ENCODE data around the gene SPIN4.

The SPIN4 gene

DNA sequence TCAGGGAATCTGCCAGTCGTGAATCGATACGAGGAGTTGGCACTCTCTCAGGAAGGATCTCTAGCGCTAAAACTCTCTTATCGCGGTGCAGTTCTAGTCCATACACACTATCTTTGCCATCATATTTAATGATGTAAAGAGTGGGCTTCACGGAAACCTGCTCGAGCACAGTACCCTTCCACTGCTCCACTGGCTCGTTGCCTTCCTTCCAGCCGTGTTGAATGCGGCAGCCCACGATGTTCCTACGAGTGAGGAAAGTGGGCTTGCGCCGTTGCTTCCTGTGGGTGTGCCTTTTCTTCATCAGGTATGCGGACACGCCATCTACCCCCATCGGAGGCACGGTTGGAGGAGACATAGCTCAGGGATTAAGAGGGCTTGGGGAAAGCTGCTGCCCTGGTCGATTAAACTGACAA lies 661 bp downstream of the SPIN4 start:
- Histone ChIP-seq H3K27ac (ENCODE audit: low read length) (no peak overlapping the region), H3K36me3 (ENCODE audit: control insufficient read depth, insufficient read depth, low read length) (no peaks in the 10 kb centered on the region), H3K27me3 (ENCODE audit: control insufficient read depth, insufficient read depth, low read length) (no peaks in the 10 kb centered on the region), H3K4me3 (ENCODE audit: low read length) (peak overlapping the region; percentile 67; the same call in 1 of the 2 replicates), H3K9me3 (ENCODE audit: control insufficient read depth, insufficient read depth, low read length) (no peaks in the 10 kb centered on the region), H3K4me1 (ENCODE audit: control insufficient read depth, insufficient read depth, low read length) (no peaks in the 10 kb centered on the region)
- no CpG with 5 or more reads among the region's 20 CpGs for WGBS (ENCODE audit: insufficient coverage, insufficient read length)
- no peak for DNase-seq (ENCODE audit: low read depth, low spot score)

DNA sequence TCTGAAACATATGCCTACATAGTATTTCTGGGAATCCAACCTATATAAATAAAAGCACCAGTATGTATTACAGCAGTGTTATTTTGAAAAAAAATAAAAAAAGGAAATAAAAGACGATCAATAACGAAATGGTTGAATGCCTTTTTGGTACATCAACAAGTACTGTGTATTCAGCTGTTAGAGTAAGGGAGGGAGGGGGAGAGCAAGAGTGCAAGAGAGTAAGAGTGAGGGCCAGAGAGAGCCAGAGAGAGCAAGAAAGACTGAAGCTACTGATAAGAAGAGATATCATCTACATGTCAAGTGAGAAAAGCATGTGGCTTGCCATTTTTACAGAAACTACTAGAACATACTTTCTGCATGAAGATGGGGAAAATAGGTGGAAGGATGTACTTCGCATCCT lies 1.8 kb downstream of the SPIN4 start:
- no peaks in the 10 kb centered on the region for H3K9me3 ChIP-seq (ENCODE audit: control insufficient read depth, insufficient read depth, low read length)
- no peak for DNase-seq (ENCODE audit: low read depth, low spot score)
- H3K4me1 ChIP-seq (ENCODE audit: control insufficient read depth, insufficient read depth, low read length) = no peaks in the 10 kb centered on the region
- no CpG with 5 or more reads among the region's 3 CpGs for WGBS (ENCODE audit: insufficient coverage, insufficient read length)
- H3K27ac ChIP-seq (ENCODE audit: low read length) = no peak overlapping the region
- no peak overlapping the region for H3K4me3 ChIP-seq (ENCODE audit: low read length)
- no peaks in the 10 kb centered on the region for H3K36me3 ChIP-seq (ENCODE audit: control insufficient read depth, insufficient read depth, low read length)
- H3K27me3 ChIP-seq (ENCODE audit: control insufficient read depth, insufficient read depth, low read length) = no peaks in the 10 kb centered on the region

GRCh38 chrX:63330681-63331080 lies 20.5 kb downstream of the SPIN4 start:
- no CpG with 5 or more reads among the region's 8 CpGs for WGBS (ENCODE audit: insufficient coverage, insufficient read length)
- H3K27ac ChIP-seq (ENCODE audit: low read length) = no peak overlapping the region
- H3K4me1 ChIP-seq (ENCODE audit: control insufficient read depth, insufficient read depth, low read length) = no peaks in the 10 kb centered on the region
- H3K36me3 ChIP-seq (ENCODE audit: control insufficient read depth, insufficient read depth, low read length) = no peaks in the 10 kb centered on the region
- no peak for DNase-seq (ENCODE audit: low read depth, low spot score)
- no peak overlapping the region for H3K4me3 ChIP-seq (ENCODE audit: low read length)
- no peaks in the 10 kb centered on the region for H3K9me3 ChIP-seq (ENCODE audit: control insufficient read depth, insufficient read depth, low read length)
- H3K27me3 ChIP-seq (ENCODE audit: control insufficient read depth, insufficient read depth, low read length) = no peaks in the 10 kb centered on the region

GRCh38 chrX:63327788-63328187 lies 23.3 kb downstream of the SPIN4 start:
- no peak overlapping the region for H3K27ac ChIP-seq (ENCODE audit: low read length)
- no peaks in the 10 kb centered on the region for H3K9me3 ChIP-seq (ENCODE audit: control insufficient read depth, insufficient read depth, low read length)
- H3K4me1 ChIP-seq (ENCODE audit: control insufficient read depth, insufficient read depth, low read length) = no peaks in the 10 kb centered on the region
- no peak overlapping the region for H3K4me3 ChIP-seq (ENCODE audit: low read length)
- H3K27me3 ChIP-seq (ENCODE audit: control insufficient read depth, insufficient read depth, low read length) = no peaks in the 10 kb centered on the region
- no peak for DNase-seq (ENCODE audit: low read depth, low spot score)
- WGBS (ENCODE audit: insufficient coverage, insufficient read length) = no CpG with 5 or more reads among the region's 2 CpGs
- H3K36me3 ChIP-seq (ENCODE audit: control insufficient read depth, insufficient read depth, low read length) = no peaks in the 10 kb centered on the region

DNA sequence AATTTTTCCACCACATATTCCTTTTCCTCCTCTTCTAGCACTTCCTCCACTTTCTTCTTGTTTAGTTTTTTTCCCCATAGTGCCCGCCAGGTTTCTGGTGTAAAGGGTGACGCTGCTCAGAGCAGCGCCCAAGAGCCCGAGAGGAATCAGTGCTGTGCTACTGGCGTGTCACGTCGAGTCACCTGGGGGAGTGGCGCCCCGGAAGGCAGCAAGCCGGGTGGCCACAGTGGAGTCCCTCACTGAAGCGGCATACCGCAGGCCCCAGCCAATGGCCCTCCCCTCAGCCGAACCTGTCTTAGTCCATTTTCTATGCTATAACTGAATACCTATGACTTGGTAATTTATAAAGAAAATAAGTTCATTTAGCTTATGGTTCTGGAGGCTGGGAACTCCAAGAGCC lies 51.5 kb downstream of the SPIN4 start:
- Histone ChIP-seq H3K27ac (ENCODE audit: low read length) (no peak overlapping the region), H3K4me3 (ENCODE audit: low read length) (no peak overlapping the region), H3K36me3 (ENCODE audit: control insufficient read depth, insufficient read depth, low read length) (no peaks in the 10 kb centered on the region), H3K4me1 (ENCODE audit: control insufficient read depth, insufficient read depth, low read length) (no peaks in the 10 kb centered on the region), H3K27me3 (ENCODE audit: control insufficient read depth, insufficient read depth, low read length) (no peaks in the 10 kb centered on the region), H3K9me3 (ENCODE audit: control insufficient read depth, insufficient read depth, low read length) (no peaks in the 10 kb centered on the region)
- WGBS (ENCODE audit: insufficient coverage, insufficient read length) = no CpG with 5 or more reads among the region's 13 CpGs
- no peak for DNase-seq (ENCODE audit: low read depth, low spot score)
